Adrenal gland (tissue), 5 donors: ENCODE results near the gene GFER.

Experiments
- POLR2A ChIP-seq, 2 donors: fragments of 450-650 bp; IDR thresholded peaks; one replicate each; pipeline ENCODE4 v1.6.1; 2017; ENCODE audit warnings: antibody characterized with exemption in 2 of 2, mild to moderate bottlenecking in 2 of 2, moderate library complexity in 1 of 2
- TF ChIP-seq, protein P1 (sequence below), 6 experiments: fragments of 450-650 bp in 4 of 6; fragments of 200-600 bp in 2 of 6; sonication (generic) in 1 of 6; IDR thresholded peaks; 1 replicate in 5 of 6; 2 replicates in 1 of 6; pipeline versions ENCODE4 v1.5.1 to v1.8.0; 2016 to 2021; ENCODE audit warnings: antibody characterized with exemption in 6 of 6, mild to moderate bottlenecking in 2 of 6, moderate library complexity in 1 of 6
- donor health status: DM: no; HTN: no; CAD: no.

- TF ChIP-seq, protein P1, sequence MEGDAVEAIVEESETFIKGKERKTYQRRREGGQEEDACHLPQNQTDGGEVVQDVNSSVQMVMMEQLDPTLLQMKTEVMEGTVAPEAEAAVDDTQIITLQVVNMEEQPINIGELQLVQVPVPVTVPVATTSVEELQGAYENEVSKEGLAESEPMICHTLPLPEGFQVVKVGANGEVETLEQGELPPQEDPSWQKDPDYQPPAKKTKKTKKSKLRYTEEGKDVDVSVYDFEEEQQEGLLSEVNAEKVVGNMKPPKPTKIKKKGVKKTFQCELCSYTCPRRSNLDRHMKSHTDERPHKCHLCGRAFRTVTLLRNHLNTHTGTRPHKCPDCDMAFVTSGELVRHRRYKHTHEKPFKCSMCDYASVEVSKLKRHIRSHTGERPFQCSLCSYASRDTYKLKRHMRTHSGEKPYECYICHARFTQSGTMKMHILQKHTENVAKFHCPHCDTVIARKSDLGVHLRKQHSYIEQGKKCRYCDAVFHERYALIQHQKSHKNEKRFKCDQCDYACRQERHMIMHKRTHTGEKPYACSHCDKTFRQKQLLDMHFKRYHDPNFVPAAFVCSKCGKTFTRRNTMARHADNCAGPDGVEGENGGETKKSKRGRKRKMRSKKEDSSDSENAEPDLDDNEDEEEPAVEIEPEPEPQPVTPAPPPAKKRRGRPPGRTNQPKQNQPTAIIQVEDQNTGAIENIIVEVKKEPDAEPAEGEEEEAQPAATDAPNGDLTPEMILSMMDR (IDR thresholded peaks at IDR 0.05), result peak in 1 of 6 experiments; percentile 2
- no peak for TF ChIP-seq POLR2A (IDR thresholded peaks at IDR 0.05)
Measured at GRCh38 chr16:2009164-2009711, 25.2 kb downstream of the GFER start.
